Endothelial cell of umbilical vein (primary cell): ENCODE measurements around the gene CPED1.

Experiments used
- CTCF ChIP-seq, 2 donors: IDR thresholded peaks; 1 replicate in 1 of 2; 2 replicates in 1 of 2; pipeline ENCODE4 v1.5.1; 2011; ENCODE audit warnings: low read length in 2 of 2, mild to moderate bottlenecking in 2 of 2, moderate library complexity in 2 of 2, control low read depth in 1 of 2, inconsistent platforms in 1 of 2, low read depth in 1 of 2; ENCODE audit not compliant: insufficient read depth in 1 of 2; ENCODE audit errors: extremely low read depth in 1 of 2
- EZH2 ChIP-seq: IDR thresholded peaks from 2 replicates; pipeline ENCODE4 v1.6.1; 2012; ENCODE audit warnings: borderline replicate concordance, low read depth, mild to moderate bottlenecking, moderate library complexity, low read length, inconsistent platforms; ENCODE audit not compliant: severe bottlenecking
- FOS ChIP-seq: IDR thresholded peaks from 2 replicates; pipeline ENCODE4 v1.6.1; 2011; ENCODE audit warnings: mild to moderate bottlenecking, low read length, moderate library complexity, borderline replicate concordance; ENCODE audit not compliant: insufficient read depth
- JUN ChIP-seq: IDR thresholded peaks from 2 replicates; pipeline ENCODE4 v1.6.1; 2011; ENCODE audit warnings: borderline replicate concordance, low read depth; ENCODE audit not compliant: insufficient read length, insufficient read depth
- POLR2A ChIP-seq: IDR thresholded peaks from 2 replicates; pipeline ENCODE4 v1.6.1; 2012; ENCODE audit warnings: low read depth, mild to moderate bottlenecking, control low read depth, low read length
- POLR2AphosphoS5 ChIP-seq: IDR thresholded peaks from 2 replicates; pipeline ENCODE4 v1.6.1; 2012; ENCODE audit warnings: low read depth, mild to moderate bottlenecking, control low read depth, low read length, moderate library complexity; ENCODE audit not compliant: insufficient read depth

- no peak for TF ChIP-seq POLR2A
- TF ChIP-seq CTCF (IDR thresholded peaks at IDR 0.05; ENCODE audit: extremely low read depth in 1 of 2, insufficient read depth in 1 of 2, low read depth in 1 of 2, low read length in 2 of 2): no peak
- no peak for TF ChIP-seq EZH2
- no peak for TF ChIP-seq POLR2AphosphoS5
- no peak for TF ChIP-seq JUN
- TF ChIP-seq FOS: no peak
Measured at GRCh38 chr7:121175826-121176225, 187.3 kb downstream of the CPED1 start.
